SK-N-SH (cell line): ENCODE results near the gene TRIM71. TPM values are rescaled to one million over a fixed set of nuclear protein-coding genes. Genes with fewer than 3 reads are reported as not detected.

ENCODE experiments used
- CTCF ChIA-PET: fragments of 300-600, 350-600 bp; formaldehyde crosslinking; extraction: SDS; loops from one replicate; lab custom pipeline; 2021; lab: Yijun Ruan, JAX
- POLR2A ChIA-PET: fragments of 350-600 bp; sonication (Branson Sonifier 250); formaldehyde crosslinking; extraction: SDS; loops from one replicate; lab custom pipeline; 2020; ENCODE audit warnings: antibody characterized with exemption, inconsistent platforms; lab: Yijun Ruan, JAX
- DNase-seq: peaks from one replicate; pipeline ENCODE4 v3.0.0; 2012
- H2AFZ ChIP-seq: fragments of 200-600 bp; sonication (generic); 2 replicates; pipeline ENCODE4 v1.8.1; 2016; ENCODE audit warnings: antibody characterized with exemption, mild to moderate bottlenecking, low read depth
- H3F3A ChIP-seq: fragments of 200-600 bp; sonication (generic); replicated peaks from 2 replicates; pipeline ENCODE3; 2016; ENCODE audit warnings: antibody characterized with exemption, mild to moderate bottlenecking; ENCODE audit not compliant: insufficient read depth
- H3K27ac ChIP-seq, 2 experiments: fragments of 200-500 bp in 1 of 2; fragments of 200-600 bp in 1 of 2; sonication (Bioruptor generic) in 1 of 2; sonication (generic), shearing (Covaris generic) in 1 of 2; 2 replicates each; pipeline versions ENCODE4 v1.5.1 to v1.6.1; 2014 to 2016; ENCODE audit warnings: low read depth in 2 of 2, inconsistent platforms in 1 of 2, low read length in 1 of 2, mild to moderate bottlenecking in 1 of 2, mixed read lengths in 1 of 2
- H3K27me3 ChIP-seq: fragments of 200-600 bp; sonication (generic), shearing (Covaris generic); 2 replicates; pipeline ENCODE4 v1.6.1; 2016; ENCODE audit warnings: mixed run types; ENCODE audit not compliant: insufficient read depth
- H3K36me3 ChIP-seq, 2 experiments: fragments of 200-500 bp in 1 of 2; fragments of 200-600 bp in 1 of 2; sonication (Bioruptor generic) in 1 of 2; sonication (generic) in 1 of 2; replicated peaks in 1 of 2; 2 replicates each; pipeline versions ENCODE3 to v1.5.1; 2014 to 2016; ENCODE audit warnings: low read length in 1 of 2, mild to moderate bottlenecking in 1 of 2; ENCODE audit not compliant: insufficient read depth in 2 of 2, control insufficient read depth in 1 of 2
- H3K4me1 ChIP-seq, 2 experiments: fragments of 200-500 bp in 1 of 2; fragments of 200-600 bp in 1 of 2; sonication (Bioruptor generic) in 1 of 2; sonication (generic), shearing (Covaris generic) in 1 of 2; 2 replicates each; pipeline versions ENCODE4 v1.5.1 to v1.6.1; 2014 to 2016; ENCODE audit warnings: low read depth in 1 of 2, low read length in 1 of 2, mixed run types in 1 of 2; ENCODE audit not compliant: insufficient read depth in 2 of 2, control insufficient read depth in 1 of 2
- H3K4me2 ChIP-seq: fragments of 200-600 bp; sonication (generic), shearing (Covaris generic); 2 replicates; pipeline ENCODE4 v1.6.1; 2017; ENCODE audit warnings: mixed run types
- H3K4me3 ChIP-seq, 2 experiments: fragments of 200-500 bp in 1 of 2; fragments of 200-600 bp in 1 of 2; sonication (Bioruptor generic) in 1 of 2; sonication (generic), shearing (Covaris generic) in 1 of 2; 2 replicates each; pipeline versions ENCODE4 v1.5.1 to v1.8.1; 2014 to 2016; ENCODE audit warnings: low read depth in 2 of 2, inconsistent platforms in 1 of 2, low read length in 1 of 2, mild to moderate bottlenecking in 1 of 2, mixed read lengths in 1 of 2, moderate library complexity in 1 of 2
- H3K79me2 ChIP-seq: fragments of 200-600 bp; sonication (generic); 2 replicates; pipeline ENCODE4 v1.8.1; 2017; ENCODE audit warnings: mild to moderate bottlenecking; ENCODE audit not compliant: insufficient read depth
- H3K9ac ChIP-seq: fragments of 200-600 bp; sonication (generic); 2 replicates; pipeline ENCODE4 v1.6.1; 2017; ENCODE audit warnings: mixed run types
- H3K9me2 ChIP-seq: fragments of 200-600 bp; sonication (generic); 2 replicates; pipeline ENCODE4 v1.6.1; 2017; ENCODE audit warnings: mixed run types
- H3K9me3 ChIP-seq: fragments of 200-600 bp; sonication (generic); 2 replicates; pipeline ENCODE4 v1.6.1; 2017; ENCODE audit warnings: mixed run types, mild to moderate bottlenecking, moderate library complexity
- H4K20me1 ChIP-seq: fragments of 200-600 bp; sonication (generic); 2 replicates; pipeline ENCODE4 v1.6.1; 2017; ENCODE audit warnings: mild to moderate bottlenecking, mixed run types; ENCODE audit not compliant: insufficient read depth
- CTCF ChIP-seq: fragments of 200-600 bp; sonication (generic); IDR thresholded peaks from 2 replicates; pipeline ENCODE4 v1.6.1; 2017; ENCODE audit warnings: antibody characterized with exemption, mild to moderate bottlenecking, moderate library complexity
- FOXJ3 ChIP-seq: sonication (generic); formaldehyde crosslinking; IDR thresholded peaks from 2 replicates; pipeline ENCODE4 v1.5.1; 2020; ENCODE audit warnings: mild to moderate bottlenecking, missing genetic modification reagents
- FOXM1 ChIP-seq: IDR thresholded peaks from 2 replicates; pipeline ENCODE4 v1.4.0; 2012; ENCODE audit warnings: low read depth, mild to moderate bottlenecking
- GABPA ChIP-seq: IDR thresholded peaks from 2 replicates; pipeline ENCODE4 v1.4.0; 2012; ENCODE audit warnings: low read depth, mild to moderate bottlenecking
- IRF3 ChIP-seq: fragments of 150-350 bp; IDR thresholded peaks from 2 replicates; pipeline ENCODE4 v1.6.1; 2016; ENCODE audit warnings: mild to moderate bottlenecking, low read depth, low read length
- MAX ChIP-seq: IDR thresholded peaks from 2 replicates; pipeline ENCODE4 v1.4.0; 2012; ENCODE audit warnings: low read depth
- NRF1 ChIP-seq: IDR thresholded peaks from 2 replicates; pipeline ENCODE4 v1.6.1; 2012; ENCODE audit warnings: low read depth, mild to moderate bottlenecking, low read length
- PBX3 ChIP-seq: IDR thresholded peaks from 2 replicates; pipeline ENCODE4; 2012
- POLR2AphosphoS5 ChIP-seq: IDR thresholded peaks from 2 replicates; pipeline ENCODE4 v1.6.1; 2012; ENCODE audit warnings: low read depth, low read length
- RFX5 ChIP-seq: IDR thresholded peaks from 2 replicates; pipeline ENCODE4 v1.6.1; 2012; ENCODE audit warnings: mild to moderate bottlenecking, improper control_type of control experiment, low read length
- SIN3A ChIP-seq: IDR thresholded peaks from 2 replicates; pipeline ENCODE4 v1.6.1; 2012; ENCODE audit warnings: low read depth, mild to moderate bottlenecking, low read length, moderate library complexity, borderline replicate concordance
- TAF1 ChIP-seq: IDR thresholded peaks from 2 replicates; pipeline ENCODE4 v1.6.1; 2012; ENCODE audit warnings: low read depth, mild to moderate bottlenecking, low read length, moderate library complexity, borderline replicate concordance
- TCF12 ChIP-seq: IDR thresholded peaks from 2 replicates; pipeline ENCODE4 v1.4.0; 2012
- USF1 ChIP-seq: IDR thresholded peaks from 2 replicates; pipeline ENCODE4 v1.4.0; 2012; ENCODE audit warnings: low read depth, borderline replicate concordance
- ZBTB33 ChIP-seq: IDR thresholded peaks from 2 replicates; pipeline ENCODE4 v1.4.0; 2012; ENCODE audit warnings: low read depth, borderline replicate concordance
- WGBS: methylation state at CpG from one replicate; pipeline ENCODE4 v1.1.6; 2017; ENCODE audit warnings: low lambda C conversion rate; 5-methylcytosine and 5-hydroxymethylcytosine counted together
- polyA plus RNA-seq, 3 experiments: library from polyadenylated mRNA; depleted of rRNA; stranded (reverse); fragments of >200 nt; gene quantifications; 2 replicates each; pipeline ENCODE4 v1.2.3, GENCODE V29; 2012

Gene TRIM71
- polyA plus RNA-seq, 1 of the 3 experiments (the other 2 are of a cell fraction): not detected

- no peak for TF ChIP-seq USF1
- TF ChIP-seq SIN3A: no peak
- no peak for TF ChIP-seq GABPA
- TF ChIP-seq, all 33 proteins: peak for 0
Measured at GRCh38 chr3:32843510-32844321, 25.9 kb downstream of the TRIM71 start (continued).

- POLR2A ChIA-PET: no interaction called here
- Histone ChIP-seq H3K36me3 (no peaks in the 10 kb centered on the region), H3K4me1 (peaks cover 0 to 11% of the 10 kb centered on the region in 2 experiments; a peak in 2 of 4 replicates), H3K27me3 (no peaks in the 10 kb centered on the region), H3K4me2 (no peak overlapping the region), H3K9me2 (no peaks in the 10 kb centered on the region), H3K27ac (no peak overlapping the region), H3F3A (no peaks in the 10 kb centered on the region), H3K9me3 (no peaks in the 10 kb centered on the region), H3K9ac (no peak overlapping the region), H2AFZ (no peak overlapping the region), H3K79me2 (no peaks in the 10 kb centered on the region), H3K4me3 (no peak overlapping the region), H4K20me1 (no peaks in the 10 kb centered on the region)
- CTCF ChIA-PET: interaction anchor here (0.6 kb wide), 1 partner anchor 491 kb away, joined by 3 read pairs; no protein-coding TSS in a partner anchor
- WGBS: 94% methylated on average over 7 of the region's 7 CpGs
- no peak for DNase-seq
- no peak for TF ChIP-seq RFX5
Measured at GRCh38 chr3:32844322-32844654, 26.5 kb downstream of the TRIM71 start.

GRCh38 chr3:32844914-32845313 is 27.1 kb downstream of the TRIM71 start:
- Histone ChIP-seq H3K4me2 (no peak overlapping the region), H3K79me2 (no peaks in the 10 kb centered on the region), H3K27me3 (no peaks in the 10 kb centered on the region), H2AFZ (no peak overlapping the region), H3F3A (no peaks in the 10 kb centered on the region), H3K9me3 (no peaks in the 10 kb centered on the region), H3K9ac (no peak overlapping the region), H3K27ac (no peak overlapping the region), H3K36me3 (no peaks in the 10 kb centered on the region), H3K9me2 (no peaks in the 10 kb centered on the region), H3K4me1 (peaks cover 0 to 11% of the 10 kb centered on the region in 2 experiments; a peak in 2 of 4 replicates), H3K4me3 (no peak overlapping the region), H4K20me1 (no peaks in the 10 kb centered on the region)
- ChIA-PET CTCF (no interaction called here), POLR2A (no interaction called here)
- 91% methylated on average over 1 of the region's 1 CpG for WGBS
- no peak for DNase-seq
- TF ChIP-seq FOXM1 (no peak), CTCF (no peak), PBX3 (no peak), GABPA (no peak), POLR2AphosphoS5 (no peak), SIN3A (no peak), MAX (no peak), TCF12 (no peak), ZBTB33 (no peak), NRF1 (no peak), TAF1 (no peak), IRF3 (no peak), FOXJ3 (no peak)
